Osteocyte (in vitro differentiated cells): ENCODE results near the gene IGFALS. TPM values are rescaled to one million over a fixed set of nuclear protein-coding genes. Genes with fewer than 3 reads are reported as not detected.

ENCODE experiments used
- DNase-seq: peaks from one replicate; pipeline ENCODE4 v3.0.0; 2021; ENCODE audit warnings: mixed read lengths; ENCODE audit not compliant: unreplicated experiment; ENCODE audit errors: extremely low spot score
- H3K27ac Mint-ChIP-seq: one replicate; pipeline ENCODE4 v1.8.0; 2021; ENCODE audit warnings: mild to moderate bottlenecking, mixed read lengths; ENCODE audit not compliant: unreplicated experiment
- H3K27me3 Mint-ChIP-seq: one replicate; pipeline ENCODE4 v1.8.0; 2021; ENCODE audit warnings: mixed read lengths; ENCODE audit not compliant: unreplicated experiment
- H3K36me3 Mint-ChIP-seq: one replicate; pipeline ENCODE4 v1.8.0; 2021; ENCODE audit warnings: mixed read lengths; ENCODE audit not compliant: unreplicated experiment
- H3K4me1 Mint-ChIP-seq: one replicate; pipeline ENCODE4 v1.8.0; 2021; ENCODE audit warnings: mixed read lengths; ENCODE audit not compliant: unreplicated experiment
- H3K4me3 Mint-ChIP-seq: one replicate; pipeline ENCODE4 v1.8.0; 2021; ENCODE audit warnings: mild to moderate bottlenecking, moderate library complexity, mixed read lengths; ENCODE audit not compliant: unreplicated experiment
- H3K9me3 Mint-ChIP-seq: one replicate; pipeline ENCODE4 v1.8.0; 2021; ENCODE audit warnings: mixed read lengths; ENCODE audit not compliant: unreplicated experiment
- CTCF ChIP-seq: fragments of 200-600 bp; sonication (generic); IDR thresholded peaks from 2 replicates; pipeline ENCODE4 v1.5.0; 2021; ENCODE audit warnings: antibody characterized with exemption, mild to moderate bottlenecking, moderate library complexity
- total RNA-seq: library from RNA; stranded (reverse); gene quantifications from 2 replicates; pipeline ENCODE4 v1.2.1, GENCODE V29; 2021

Gene IGFALS
- total RNA-seq, 1 donor from 2014 or later = 0.43 TPM

GRCh38 chr16:1775846-1776671 is 17.4 kb downstream of the IGFALS start:
- no peaks in the 10 kb centered on the region for H3K9me3 Mint-ChIP-seq
- H3K36me3 Mint-ChIP-seq = peaks cover 2% of the 10 kb centered on the region
- no peaks in the 10 kb centered on the region for H3K27me3 Mint-ChIP-seq
- peaks cover 19% of the 10 kb centered on the region for H3K4me1 Mint-ChIP-seq
- DNase-seq = no peak
- H3K27ac Mint-ChIP-seq = no peak overlapping the region
- H3K4me3 Mint-ChIP-seq = no peak overlapping the region
- no peak for TF ChIP-seq CTCF

GRCh38 chr16:1775006-1775845 is 18.3 kb downstream of the IGFALS start:
- no peak for TF ChIP-seq CTCF
- Mint-ChIP-seq H3K9me3 (no peaks in the 10 kb centered on the region), H3K4me3 (peak overlapping the region; percentile 22), H3K27ac (no peak overlapping the region), H3K27me3 (no peaks in the 10 kb centered on the region), H3K36me3 (peaks cover 2% of the 10 kb centered on the region), H3K4me1 (peaks cover 20% of the 10 kb centered on the region)
- no peak for DNase-seq

- Mint-ChIP-seq H3K36me3 (peaks cover 2% of the 10 kb centered on the region), H3K4me3 (peak overlapping the region; percentile 14), H3K9me3 (no peaks in the 10 kb centered on the region), H3K27ac (no peak overlapping the region), H3K27me3 (no peaks in the 10 kb centered on the region), H3K4me1 (peaks cover 22% of the 10 kb centered on the region)
- TF ChIP-seq CTCF = no peak
- no peak for DNase-seq
These were observed 19.1 kb downstream of the IGFALS start for GRCh38 chr16:1774448-1774780.

GRCh38 chr16:1773703-1774447 is 19.6 kb downstream of the IGFALS start:
- DNase-seq = no peak
- Mint-ChIP-seq H3K4me1 (peaks cover 20% of the 10 kb centered on the region), H3K27me3 (no peaks in the 10 kb centered on the region), H3K36me3 (peaks cover 2% of the 10 kb centered on the region), H3K27ac (peak overlapping the region; percentile 44), H3K9me3 (no peaks in the 10 kb centered on the region), H3K4me3 (peak overlapping the region; percentile 91)
- TF ChIP-seq CTCF = peak; percentile 1
